DMS79 (cell line): Measurements from ENCODE around the gene ENTREP1.

Experiments used
- DNase-seq: peaks from one replicate; lab custom pipeline; 2025; lab: John Stamatoyannopoulos, UW

ENTREP1 gene

GRCh38 chr9:69319324-69320025 lies 5.5 kb upstream of the ENTREP1 start:
- DNase-seq = no peak

- no peak for DNase-seq
Observed at GRCh38 chr9:69322256-69322655, 2.8 kb upstream of the ENTREP1 start.

DNA sequence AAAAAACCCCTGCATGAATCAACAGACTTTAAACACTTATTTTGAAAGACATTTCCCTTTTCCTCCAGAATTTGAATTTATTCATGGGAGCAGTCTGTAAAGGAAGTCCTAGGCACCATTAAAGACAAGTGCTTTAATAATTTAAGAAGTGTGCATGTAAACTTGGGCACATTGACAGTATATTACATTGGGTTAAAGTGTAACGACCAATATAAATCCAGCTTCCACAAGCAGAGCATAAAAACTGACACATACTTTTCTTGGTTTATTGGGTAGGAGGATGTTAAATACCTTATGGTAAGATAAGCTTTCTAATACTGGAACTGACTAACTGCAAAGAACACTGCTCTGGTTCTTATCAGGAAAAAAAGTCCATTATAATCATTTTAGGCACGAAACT lies 1.2 kb upstream of the ENTREP1 start:
- DNase-seq = no peak

GRCh38 chr9:69325409-69326212 lies 596 bp downstream of the ENTREP1 start:
- no peak for DNase-seq

DNA sequence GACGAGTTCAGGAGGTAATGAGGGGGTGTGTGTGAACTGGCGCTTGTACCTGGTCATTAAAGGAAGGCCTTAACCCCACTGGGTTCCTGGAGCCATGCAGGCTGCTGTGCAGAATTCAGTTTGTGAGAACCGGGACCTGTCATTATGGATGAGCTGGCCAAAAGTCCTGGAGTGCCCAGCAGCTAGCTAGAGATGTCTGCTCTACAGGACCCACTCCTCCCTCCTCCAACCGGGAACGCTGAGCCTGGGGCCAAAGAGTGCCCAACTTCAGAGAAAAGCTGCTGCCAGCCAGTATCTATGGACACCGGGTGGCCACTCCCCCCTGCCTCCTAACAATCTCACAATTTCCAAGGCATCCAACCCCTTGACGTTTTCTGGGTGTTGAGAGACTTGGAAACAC lies 1.2 kb downstream of the ENTREP1 start:
- DNase-seq = no peak

DNA sequence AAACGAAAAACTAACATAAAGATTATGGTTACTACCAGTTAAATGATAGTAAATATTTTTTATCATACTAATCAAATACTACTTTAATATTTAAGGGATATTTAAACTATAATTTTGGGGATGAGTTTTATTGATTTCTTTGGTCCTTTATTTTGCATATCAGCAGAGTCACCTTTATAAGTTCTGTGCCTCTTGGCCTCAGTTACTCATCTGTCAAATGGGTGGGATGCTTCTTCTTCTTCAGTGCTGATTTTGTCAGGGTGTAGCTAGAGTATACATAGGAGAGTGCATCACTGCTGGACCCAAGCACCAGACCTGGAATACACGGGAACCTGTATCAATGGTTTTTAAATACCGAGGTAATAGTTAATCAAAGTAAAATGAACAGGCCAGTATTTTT lies 5.6 kb downstream of the ENTREP1 start:
- no peak for DNase-seq

- no peak for DNase-seq
Observed at GRCh38 chr9:69331444-69331843, 6.4 kb downstream of the ENTREP1 start.

- DNase-seq = no peak
Observed at GRCh38 chr9:69332067-69332685, 7.2 kb downstream of the ENTREP1 start.

GRCh38 chr9:69333716-69334115 lies 8.7 kb downstream of the ENTREP1 start:
- no peak for DNase-seq

GRCh38 chr9:69334317-69334716 lies 9.3 kb downstream of the ENTREP1 start:
- DNase-seq = no peak

DNA sequence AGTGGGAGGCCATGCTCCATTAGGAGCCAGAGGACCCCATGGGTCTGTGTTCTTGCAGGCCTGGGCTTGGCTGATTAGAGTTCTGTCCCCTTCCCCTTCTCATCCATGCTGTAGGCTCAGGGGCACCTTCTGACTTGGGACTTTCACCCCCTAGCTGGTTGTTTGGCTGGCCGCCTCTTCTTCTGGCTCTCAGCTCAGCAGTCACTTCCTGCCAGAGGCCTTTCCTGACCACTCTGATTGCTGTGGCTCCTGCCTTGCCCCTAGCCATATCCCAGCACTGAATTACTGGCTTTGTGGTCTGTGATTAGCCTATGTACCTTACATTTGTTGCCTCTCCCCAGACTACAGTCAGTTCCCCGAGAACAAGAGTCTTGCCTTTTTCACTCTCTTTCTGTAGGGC lies 14.6 kb downstream of the ENTREP1 start:
- DNase-seq = no peak

DNA sequence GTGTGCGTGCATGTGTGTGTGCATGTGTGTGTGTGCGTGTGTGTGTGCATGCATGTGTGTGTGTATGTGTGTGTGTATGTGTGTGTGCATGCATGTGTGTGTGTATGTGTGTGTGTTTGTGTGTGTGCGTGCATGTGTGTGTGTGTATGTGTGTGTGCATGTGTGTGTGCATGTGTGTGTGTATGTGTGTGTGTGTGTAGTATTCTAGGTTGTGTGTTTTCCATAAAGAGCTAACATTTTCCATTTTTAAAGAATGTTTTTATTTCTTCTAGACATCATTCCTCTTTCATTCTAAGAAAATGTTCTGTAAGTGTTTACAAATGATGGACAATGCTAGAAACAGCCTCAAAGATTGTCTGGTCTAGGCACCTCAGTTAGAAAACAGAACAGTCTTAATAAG lies 15.6 kb downstream of the ENTREP1 start:
- no peak for DNase-seq

- DNase-seq = no peak
Observed at GRCh38 chr9:69342769-69343168, 17.8 kb downstream of the ENTREP1 start.

DNA sequence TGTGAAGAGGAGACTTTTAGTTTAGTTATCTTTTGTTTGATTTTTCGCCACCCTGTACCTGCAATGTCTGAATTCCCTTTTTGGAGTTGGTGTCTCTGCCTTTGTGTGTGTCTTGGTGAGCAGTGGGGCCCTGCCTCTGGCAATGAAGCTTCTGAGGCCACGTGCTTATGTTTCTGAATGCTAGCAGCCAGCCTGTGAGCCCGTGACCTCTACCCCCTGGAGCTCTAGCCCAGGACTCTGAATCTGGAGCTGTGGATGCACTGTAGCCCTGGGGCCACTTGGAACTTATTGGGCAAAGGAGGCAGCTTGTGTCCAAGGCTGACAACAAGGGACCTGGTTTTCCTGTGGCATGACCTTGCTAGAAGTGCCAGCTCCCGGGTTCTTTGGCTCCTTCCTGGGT lies 19.4 kb downstream of the ENTREP1 start:
- DNase-seq = no peak

DNA sequence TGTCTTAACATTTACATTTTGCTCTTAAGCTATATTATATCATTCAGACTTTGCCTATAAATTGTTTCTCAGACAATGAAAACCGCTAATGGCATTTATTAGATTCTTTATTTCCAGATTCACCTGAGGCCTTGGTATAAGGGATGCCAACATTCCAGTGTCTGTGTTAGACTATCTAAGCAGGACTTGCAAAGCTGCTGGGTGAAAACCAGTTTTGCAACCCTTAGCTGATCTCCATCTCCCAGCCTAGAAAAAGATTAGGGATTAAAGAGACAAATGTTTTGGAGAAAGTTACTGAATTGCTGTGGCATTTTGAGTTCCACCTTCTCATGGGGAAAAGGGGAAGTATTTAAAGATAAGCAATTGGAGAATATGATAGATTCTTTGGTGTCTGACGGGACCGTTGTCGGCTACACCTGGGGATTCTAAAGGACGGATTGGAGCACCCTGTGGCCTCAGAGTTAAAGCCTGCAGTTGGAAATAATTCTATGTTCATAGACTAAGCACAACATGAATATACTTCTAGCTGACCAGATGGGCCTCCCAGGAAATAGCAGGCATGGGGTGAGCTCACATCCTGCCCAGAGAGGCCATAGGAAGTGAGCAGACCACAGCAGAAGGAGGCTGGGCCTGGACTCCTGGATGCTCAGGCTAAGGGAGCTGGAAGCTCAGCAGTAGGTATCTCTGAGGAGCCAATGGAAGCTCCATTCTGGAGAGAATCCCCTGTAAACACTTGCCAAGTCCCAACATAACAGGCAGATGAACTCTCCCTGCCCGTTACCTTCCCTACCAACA lies 21.8 kb downstream of the ENTREP1 start:
- DNase-seq = no peak

DNA sequence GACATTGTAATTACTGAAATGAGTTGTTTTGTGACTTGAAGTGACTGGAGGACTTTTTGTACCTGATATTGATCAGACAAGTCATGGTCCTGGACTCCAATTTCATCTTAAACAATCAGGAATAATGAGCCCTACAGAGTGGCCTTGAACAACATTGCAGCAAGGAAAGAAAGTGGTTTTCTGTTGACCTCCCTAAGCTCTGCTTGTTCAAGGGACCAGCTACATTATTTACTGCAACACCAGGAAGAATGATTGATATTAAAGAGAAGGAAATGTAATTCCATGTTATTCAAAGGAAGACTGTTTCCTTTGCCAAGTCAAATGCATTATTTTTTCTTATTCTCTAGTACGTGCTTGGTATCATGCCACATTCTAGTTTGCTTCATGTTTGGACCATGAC lies 22.6 kb downstream of the ENTREP1 start:
- no peak for DNase-seq

DNA sequence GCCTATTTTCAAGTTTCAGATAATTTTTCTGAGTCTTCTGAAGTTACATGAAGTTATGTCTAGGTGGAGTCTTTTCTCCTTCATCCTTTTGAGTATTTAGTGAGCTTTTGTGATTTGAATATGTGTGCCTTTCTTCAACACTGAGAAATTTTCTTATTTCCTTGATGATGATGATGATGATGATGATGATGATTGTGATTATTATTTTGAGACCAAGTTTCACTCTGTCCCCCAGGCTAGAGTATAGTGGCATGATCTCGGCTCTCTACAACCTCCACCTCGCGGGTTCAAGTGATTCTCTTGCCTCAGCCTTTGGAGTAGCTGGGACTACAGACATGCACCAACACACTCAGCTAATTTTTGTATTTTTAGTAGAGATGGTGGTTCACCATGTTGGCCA lies 26.2 kb downstream of the ENTREP1 start:
- no peak for DNase-seq

- DNase-seq = no peak
Observed at GRCh38 chr9:69355232-69355631, 30.2 kb downstream of the ENTREP1 start.

DNA sequence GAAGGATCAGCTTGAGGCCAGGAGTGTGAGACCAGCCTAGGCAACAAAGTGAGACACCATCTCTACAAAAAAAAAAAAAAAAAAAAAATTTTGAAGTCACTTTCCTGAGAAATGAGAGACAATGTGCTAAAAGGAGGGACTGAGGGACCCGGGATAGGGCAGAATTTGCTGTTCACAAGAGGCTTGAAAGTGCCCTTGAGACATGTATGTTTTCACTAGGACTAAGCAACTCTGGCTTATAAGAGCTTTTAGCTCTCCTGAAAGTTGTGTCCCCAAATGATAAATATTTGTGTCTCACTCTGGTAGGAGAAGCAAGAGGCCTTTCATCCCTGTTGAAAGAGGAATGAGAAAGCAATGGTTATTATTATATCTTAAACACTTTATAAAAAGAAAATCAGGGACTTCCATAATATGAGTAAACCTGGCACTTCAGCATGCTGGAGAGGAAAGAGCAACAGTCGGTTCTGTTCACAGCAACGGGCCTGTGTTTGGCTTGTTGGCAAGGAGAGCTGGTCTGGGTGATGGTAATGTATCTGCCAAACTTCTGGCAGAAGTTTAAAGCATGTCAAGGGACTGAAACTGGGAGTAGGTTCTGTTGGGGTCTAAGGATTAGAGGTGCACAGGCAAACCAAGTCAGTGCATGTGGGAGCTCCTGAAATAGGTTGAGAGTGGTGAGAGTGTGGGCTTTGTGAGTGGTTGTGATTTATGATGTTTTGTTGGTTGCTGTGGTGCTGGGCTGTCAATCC lies 32.2 kb downstream of the ENTREP1 start:
- no peak for DNase-seq

DNA sequence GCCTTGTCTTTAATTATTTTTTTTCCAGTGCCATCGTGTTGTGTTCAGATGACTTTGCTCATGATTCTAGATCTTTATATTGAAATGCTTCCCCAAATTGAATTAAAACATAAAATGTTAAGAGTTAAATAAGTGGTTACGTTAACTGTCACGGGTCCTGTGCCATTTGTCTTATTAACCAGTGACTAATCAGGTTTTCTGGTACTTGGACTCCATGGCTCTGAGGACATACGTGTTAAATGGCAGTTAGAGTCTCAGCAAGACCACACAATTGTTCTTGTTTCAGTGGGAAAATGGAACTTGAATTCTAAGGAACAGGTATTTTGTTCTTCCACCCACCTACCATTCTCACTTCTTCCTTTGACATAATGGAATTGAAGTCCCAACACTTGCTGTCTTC lies 32.8 kb downstream of the ENTREP1 start:
- no peak for DNase-seq

GRCh38 chr9:69363191-69363590 lies 38.2 kb downstream of the ENTREP1 start:
- DNase-seq = no peak
